KG1 (cell line): Measurements from ENCODE around the gene CDC27.
"Not testable (repeated sequence)": the region's sequence is repeated elsewhere in the genome, so short reads cannot be mapped to it uniquely, and the experiment has no call there.

Experiments used
- DNase-seq: peaks from one replicate; lab custom pipeline; 2025; lab: John Stamatoyannopoulos, UW

Gene CDC27

GRCh38 chr17:47070266-47070665, 118.8 kb downstream of the CDC27 start:
- DNase-seq = not testable (repeated sequence)
